Testis (tissue), 3 donors: ENCODE data around the gene CLDN4. TPM values are rescaled to one million over a fixed set of nuclear protein-coding genes. Genes with fewer than 3 reads are reported as not detected.
A peak's percentile ranks its signal among the peaks of the same experiment; 100 is the strongest.
"Not testable (repeated sequence)": the region's sequence is repeated elsewhere in the genome, so short reads cannot be mapped to it uniquely, and the experiment has no call there.

Experiments used
- DNase-seq: peaks from one replicate; pipeline ENCODE4 v3.0.0-alpha.2; 2019
- H3K27ac ChIP-seq, 2 donors: fragments of 200-600 bp; sonication (generic); one replicate each; pipeline ENCODE4 v1.5.1; 2019
- H3K27me3 ChIP-seq: fragments of 200-600 bp; sonication (generic); one replicate; pipeline ENCODE4 v1.5.1; 2019
- H3K36me3 ChIP-seq: fragments of 200-600 bp; sonication (generic); one replicate; pipeline ENCODE4 v1.5.1; 2017; ENCODE audit warnings: low read depth; ENCODE audit errors: missing control alignments
- H3K4me1 ChIP-seq: fragments of 200-600 bp; sonication (generic); one replicate; pipeline ENCODE4 v1.5.1; 2019
- H3K4me3 ChIP-seq, 2 donors: fragments of 200-600 bp; sonication (generic); one replicate each; pipeline ENCODE4 v1.5.1; 2017 to 2019
- H3K9me3 ChIP-seq: fragments of 200-600 bp; sonication (generic); one replicate; pipeline ENCODE4 v1.5.1; 2017
- CTCF ChIP-seq, 3 experiments: fragments of 450-650 bp in 2 of 3; fragments of 200-600 bp in 1 of 3; sonication (generic) in 1 of 3; IDR thresholded peaks; one replicate each; pipeline ENCODE4 v1.5.1; 2016 to 2019; ENCODE audit warnings: antibody characterized with exemption in 3 of 3, mild to moderate bottlenecking in 2 of 3, moderate library complexity in 1 of 3
- POLR2A ChIP-seq: fragments of 450-650 bp; IDR thresholded peaks from one replicate; pipeline ENCODE4 v1.6.1; 2017; ENCODE audit warnings: antibody characterized with exemption, mild to moderate bottlenecking, moderate library complexity
- WGBS, 2 donors: methylation state at CpG; one replicate each; pipeline ENCODE4 v1.1.5; 2018; 5-methylcytosine and 5-hydroxymethylcytosine counted together
- intact Hi-C: fragments of 100-400 bp; cut with DNase I; formaldehyde crosslinking; loops from one replicate; pipeline ENCODE4 v1.15.1; 2023; ENCODE audit warnings: low total_unique reads
- polyA plus RNA-seq: library from polyadenylated mRNA; stranded (reverse); fragments of 350-450 nt; fragmentation: Illumina TruSeq; extraction: RNeasy Lipid Tissue Mini Kit (QIAGEN cat#74804); gene quantifications from one replicate; pipeline ENCODE4 v1.2.3, GENCODE V29; 2014; ENCODE audit warnings: low read depth, low replicate concordance; ENCODE audit not compliant: insufficient read depth
- total RNA-seq, 2 donors: library from RNA; depleted of rRNA; stranded (reverse); fragments of >200 nt; gene quantifications; one replicate each; pipeline ENCODE4 v1.2.3, GENCODE V29; 2016

CLDN4 gene
- total and polyA plus RNA-seq, 3 donors from 2014 or later, result 0.93 to 4.3 (median 0.94) TPM

GRCh38 chr7:73844131-73844547, 13.3 kb downstream of the CLDN4 start:
- intact Hi-C loops, result no loop called here
- no peaks in the 10 kb centered on the region for H3K9me3 ChIP-seq
- no peak overlapping the region for H3K27ac ChIP-seq
- TF ChIP-seq POLR2A (no peak), CTCF (IDR thresholded peaks at IDR 0.05) (no peak)
- H3K36me3 ChIP-seq, result no peaks in the 10 kb centered on the region
- 64 to 67% methylated on average over 9 of the region's 9 CpGs for WGBS, 2 donors
- H3K27me3 ChIP-seq, result no peaks in the 10 kb centered on the region
- H3K4me3 ChIP-seq, result no peak overlapping the region
- DNase-seq, result no peak
- peaks cover 15% of the 10 kb centered on the region for H3K4me1 ChIP-seq

GRCh38 chr7:73844848-73845460, 14.2 kb downstream of the CLDN4 start:
- H3K27ac ChIP-seq, result peak overlapping the region in 1 of 2 donors; percentile 52
- peaks cover 15% of the 10 kb centered on the region for H3K4me1 ChIP-seq
- H3K9me3 ChIP-seq, result no peaks in the 10 kb centered on the region
- H3K4me3 ChIP-seq, result no peak overlapping the region
- no peak for DNase-seq
- H3K27me3 ChIP-seq, result no peaks in the 10 kb centered on the region
- intact Hi-C loops, result no loop called here
- TF ChIP-seq POLR2A (no peak), CTCF (IDR thresholded peaks at IDR 0.05) (no peak)
- 79% methylated on average over 13 of the region's 13 CpGs for WGBS, 2 donors
- H3K36me3 ChIP-seq, result no peaks in the 10 kb centered on the region

- Histone ChIP-seq H3K27ac (peak overlapping the region; percentile 24 to 52), H3K4me1 (peaks cover 15% of the 10 kb centered on the region)
- DNase-seq, result peak; percentile 66
- H3K9me3 ChIP-seq, H3K4me3 ChIP-seq, H3K27me3 ChIP-seq, intact Hi-C loops, H3K36me3 ChIP-seq: not testable (repeated sequence)
- 42 to 49% methylated on average over 12 of the region's 12 CpGs for WGBS, 2 donors
These were observed 15.0 kb downstream of the CLDN4 start for GRCh38 chr7:73845701-73846195.

- H3K4me1 ChIP-seq, result peaks cover 9% of the 10 kb centered on the region
- TF ChIP-seq POLR2A (no peak), CTCF (IDR thresholded peaks at IDR 0.05) (no peak)
- 93 to 95% methylated on average over 10 of the region's 10 CpGs for WGBS, 2 donors
- no peak overlapping the region for H3K27ac ChIP-seq
- H3K9me3 ChIP-seq, result no peaks in the 10 kb centered on the region
- no peak for DNase-seq
- H3K27me3 ChIP-seq, result no peaks in the 10 kb centered on the region
- no peaks in the 10 kb centered on the region for H3K36me3 ChIP-seq
- intact Hi-C loops, result no loop called here
- no peak overlapping the region for H3K4me3 ChIP-seq
These were observed 17.3 kb downstream of the CLDN4 start for GRCh38 chr7:73847941-73848723.

GRCh38 chr7:73850781-73851207, 20.0 kb downstream of the CLDN4 start:
- H3K27ac ChIP-seq, result no peak overlapping the region
- no peaks in the 10 kb centered on the region for H3K27me3 ChIP-seq
- intact Hi-C loops, result no loop called here
- H3K36me3 ChIP-seq, result no peaks in the 10 kb centered on the region
- TF ChIP-seq POLR2A, result no peak
- no peak for TF ChIP-seq CTCF (IDR thresholded peaks at IDR 0.05)
- H3K9me3 ChIP-seq, result no peaks in the 10 kb centered on the region
- 81 to 92% methylated on average over 4 of the region's 4 CpGs for WGBS, 2 donors
- H3K4me1 ChIP-seq, result no peaks in the 10 kb centered on the region
- DNase-seq, result no peak
- H3K4me3 ChIP-seq, result no peak overlapping the region
